Tibial nerve (tissue), 4 donors: Measurements from ENCODE around the gene FBXL7.
"Not testable (repeated sequence)": the region's sequence is repeated elsewhere in the genome, so short reads cannot be mapped to it uniquely, and the experiment has no call there.

Experiments used
- CTCF ChIP-seq, 5 experiments: fragments of 200-600 bp in 3 of 5; fragments of 450-650 bp in 2 of 5; sonication (generic) in 3 of 5; IDR thresholded peaks; one replicate each; pipeline ENCODE4 v1.5.1; 2016 to 2019; ENCODE audit warnings: antibody characterized with exemption in 5 of 5, mild to moderate bottlenecking in 3 of 5, moderate library complexity in 2 of 5
- EP300 ChIP-seq, 2 donors: sonication (generic); formaldehyde crosslinking; IDR thresholded peaks; one replicate each; pipeline ENCODE4 v1.6.1; 2017; ENCODE audit warnings: antibody characterized with exemption in 2 of 2, mild to moderate bottlenecking in 1 of 2

DNA sequence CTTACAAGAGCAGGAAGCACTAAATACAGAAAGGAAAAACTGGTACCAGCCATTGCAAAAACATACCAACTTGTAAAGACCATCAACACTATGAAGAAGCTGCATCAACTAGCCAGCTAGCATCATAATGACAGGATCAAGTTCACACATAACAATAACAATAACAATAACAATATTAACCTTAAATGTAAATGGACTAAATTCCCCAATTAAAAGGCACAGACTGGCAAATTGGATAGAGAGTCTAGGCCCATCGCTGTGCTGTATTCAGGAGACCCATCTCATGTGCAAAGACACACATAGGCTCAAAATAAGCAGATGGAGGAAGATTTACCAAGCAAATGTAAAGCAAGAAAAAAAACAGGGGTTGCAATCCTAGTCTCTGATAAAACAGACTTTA lies 372.3 kb downstream of the FBXL7 start:
- TF ChIP-seq EP300, CTCF (IDR thresholded peaks at IDR 0.05): not testable (repeated sequence)
